Measurements from ENCODE around the gene UVSSA. TPM values are rescaled to one million over a fixed set of nuclear protein-coding genes. Genes with fewer than 3 reads are reported as not detected.

The UVSSA gene
- polyA plus RNA-seq, 1 of the 3 experiments (the other 2 are of a cell fraction), result 14.9 TPM

- WGBS (ENCODE audit: low lambda C conversion rate), result 92% methylated on average over 21 of the region's 34 CpGs
- Histone ChIP-seq H3K4me2 (no peak overlapping the region), H3K27ac (ENCODE audit: low read depth in 2 of 2, low read length in 1 of 2) (no peak overlapping the region), H3K9me3 (no peaks in the 10 kb centered on the region), H3F3A (replicated peaks; ENCODE audit: insufficient read depth) (peaks cover 14% of the 10 kb centered on the region), H3K9ac (no peak overlapping the region), H3K79me2 (ENCODE audit: insufficient read depth) (peaks cover 49% of the 10 kb centered on the region), H3K27me3 (ENCODE audit: insufficient read depth) (no peaks in the 10 kb centered on the region), H4K20me1 (ENCODE audit: insufficient read depth) (peaks cover 4% of the 10 kb centered on the region), H2AFZ (ENCODE audit: low read depth) (no peak overlapping the region), H3K4me1 (ENCODE audit: control insufficient read depth in 1 of 2, insufficient read depth in 2 of 2, low read depth in 1 of 2, low read length in 1 of 2) (no peaks in the 10 kb centered on the region), H3K4me3 (ENCODE audit: low read depth in 2 of 2, low read length in 1 of 2) (no peak overlapping the region), H3K9me2 (no peaks in the 10 kb centered on the region), H3K36me3 (replicated peaks in 1 of 2; ENCODE audit: control insufficient read depth in 1 of 2, insufficient read depth in 2 of 2, low read length in 1 of 2) (peaks cover 11 to 45% of the 10 kb centered on the region in 2 experiments)
- POLR2A ChIA-PET, result no interaction called here
- TF ChIP-seq CTCF (IDR thresholded peaks at IDR 0.05) (no peak), RXRA (IDR thresholded peaks at IDR 0.05; ENCODE audit: borderline replicate concordance, low read depth) (no peak), SMC3 (IDR thresholded peaks at IDR 0.05; ENCODE audit: low read depth, low read length) (no peak), TAF1 (IDR thresholded peaks at IDR 0.05; ENCODE audit: borderline replicate concordance, low read depth, low read length) (no peak), MEF2A (IDR thresholded peaks at IDR 0.05; ENCODE audit: borderline replicate concordance, low read depth) (no peak)
- CTCF ChIA-PET, result interaction anchor here (0.7 to 1.1 kb wide), 4 partner anchors 16 to 299 kb away, joined by 3 to 4 read pairs (median 4); no protein-coding TSS in a partner anchor
- no peak for DNase-seq
Measured at GRCh38 chr4:1329408-1330371, 17.3 kb upstream of the UVSSA start.

GRCh38 chr4:1330761-1331590, 16.0 kb upstream of the UVSSA start:
- ChIA-PET CTCF (interaction anchor here (1.1 kb wide), 1 partner anchor 14 kb away, joined by 4 read pairs; no protein-coding TSS in a partner anchor), POLR2A (no interaction called here)
- Histone ChIP-seq H3K9ac (no peak overlapping the region), H3K4me1 (ENCODE audit: control insufficient read depth in 1 of 2, insufficient read depth in 2 of 2, low read depth in 1 of 2, low read length in 1 of 2) (no peaks in the 10 kb centered on the region), H2AFZ (ENCODE audit: low read depth) (no peak overlapping the region), H3K9me3 (no peaks in the 10 kb centered on the region), H3F3A (replicated peaks; ENCODE audit: insufficient read depth) (peaks cover 3% of the 10 kb centered on the region), H3K27me3 (ENCODE audit: insufficient read depth) (no peaks in the 10 kb centered on the region), H3K36me3 (replicated peaks in 1 of 2; ENCODE audit: control insufficient read depth in 1 of 2, insufficient read depth in 2 of 2, low read length in 1 of 2) (peaks cover 13 to 47% of the 10 kb centered on the region in 2 experiments), H3K9me2 (no peaks in the 10 kb centered on the region), H3K4me3 (ENCODE audit: low read depth in 2 of 2, low read length in 1 of 2) (no peak overlapping the region), H4K20me1 (ENCODE audit: insufficient read depth) (no peaks in the 10 kb centered on the region), H3K79me2 (ENCODE audit: insufficient read depth) (peaks cover 46% of the 10 kb centered on the region), H3K27ac (ENCODE audit: low read depth in 2 of 2, low read length in 1 of 2) (no peak overlapping the region; a peak in 1 of 4 replicates), H3K4me2 (no peak overlapping the region)
- TF ChIP-seq TAF1 (IDR thresholded peaks at IDR 0.05; ENCODE audit: borderline replicate concordance, low read depth, low read length) (no peak), REST (IDR thresholded peaks at IDR 0.05; ENCODE audit: low read depth, low read length) (no peak), ZBTB33 (IDR thresholded peaks at IDR 0.05; ENCODE audit: borderline replicate concordance, low read depth) (no peak), GABPA (IDR thresholded peaks at IDR 0.05; ENCODE audit: low read depth) (no peak), MEF2A (IDR thresholded peaks at IDR 0.05; ENCODE audit: borderline replicate concordance, low read depth) (no peak)
- DNase-seq, result peak; percentile 36
- 89% methylated on average over 25 of the region's 34 CpGs for WGBS (ENCODE audit: low lambda C conversion rate)

All from SK-N-SH (cell line).